SKM-1 (cell line): ENCODE measurements around the gene MGAT3.
"Not testable (repeated sequence)": the region's sequence is repeated elsewhere in the genome, so short reads cannot be mapped to it uniquely, and the experiment has no call there.

Experiments used
- DNase-seq: peaks from one replicate; lab custom pipeline; 2025; ENCODE audit not compliant: unreplicated experiment; lab: John Stamatoyannopoulos, UW

The MGAT3 gene

GRCh38 chr22:39510529-39511149 lies 53.8 kb downstream of the MGAT3 start:
- no peak for DNase-seq

- DNase-seq: no peak
Observed at GRCh38 chr22:39511226-39511625, 54.4 kb downstream of the MGAT3 start.

- no peak for DNase-seq
Observed at GRCh38 chr22:39512026-39512425, 55.2 kb downstream of the MGAT3 start.

GRCh38 chr22:39513791-39514190 lies 57.0 kb downstream of the MGAT3 start:
- no peak for DNase-seq

GRCh38 chr22:39514373-39514973 lies 57.7 kb downstream of the MGAT3 start:
- no peak for DNase-seq

GRCh38 chr22:39515266-39516050 lies 58.6 kb downstream of the MGAT3 start:
- DNase-seq: no peak

- DNase-seq: no peak
Observed at GRCh38 chr22:39517470-39517869, 60.7 kb downstream of the MGAT3 start.

GRCh38 chr22:39518144-39518786 lies 61.5 kb downstream of the MGAT3 start:
- no peak for DNase-seq

GRCh38 chr22:39518996-39519680 lies 62.3 kb downstream of the MGAT3 start:
- no peak for DNase-seq

GRCh38 chr22:39519681-39520225 lies 62.9 kb downstream of the MGAT3 start:
- peak; percentile 94 for DNase-seq

- peak; percentile 84 for DNase-seq
Observed at GRCh38 chr22:39520226-39521105, 63.7 kb downstream of the MGAT3 start, which contains the start of gene ATF4. Gene ATF4, plus strand, starts transcription at chr22:39520562. Its CDS starts 884 bp downstream, at chr22:39521446.

- not testable (repeated sequence) for DNase-seq
Observed at GRCh38 chr22:39521106-39521885, 64.5 kb downstream of the MGAT3 start.

- not testable (repeated sequence) for DNase-seq
Observed at GRCh38 chr22:39522091-39522490, 65.3 kb downstream of the MGAT3 start.

GRCh38 chr22:39522567-39523300 lies 65.9 kb downstream of the MGAT3 start:
- DNase-seq: no peak

GRCh38 chr22:39524089-39524752 lies 67.4 kb downstream of the MGAT3 start:
- DNase-seq: no peak

GRCh38 chr22:39524753-39525657 lies 68.2 kb downstream of the MGAT3 start:
- DNase-seq: no peak

GRCh38 chr22:39525658-39525975 lies 68.8 kb downstream of the MGAT3 start:
- no peak for DNase-seq
